OCI-LY7 (cell line): Measurements from ENCODE around the gene CYP3A5. TPM values are rescaled to one million over a fixed set of nuclear protein-coding genes. Genes with fewer than 3 reads are reported as not detected.
"Not testable (repeated sequence)": the region's sequence is repeated elsewhere in the genome, so short reads cannot be mapped to it uniquely, and the experiment has no call there.

Source experiments
- BruUV-seq: library from RNA; stranded (reverse); fragments of 400-500 nt; replicated peaks from 2 replicates; lab custom pipeline; 2021; lab: Mats Ljungman, UMichigan
- CTCF ChIA-PET: fragments of 300-600 bp; sonication (Branson Sonifier 250); formaldehyde crosslinking; loops from one replicate; lab custom pipeline; 2022; ENCODE audit warnings: antibody characterized with exemption; ENCODE audit not compliant: unreplicated experiment; lab: Charles Lee
- POLR2A ChIA-PET: fragments of 300-600 bp; sonication (Branson Sonifier 250); formaldehyde crosslinking; loops from one replicate; lab custom pipeline; 2022; ENCODE audit warnings: antibody characterized with exemption; lab: Charles Lee
- DNase-seq: peaks from one replicate; pipeline ENCODE4 v3.0.0-alpha.2; 2015; ENCODE audit warnings: low spot score
- H2AFZ ChIP-seq: fragments of 200-600 bp; sonication (generic), shearing (Covaris generic); 2 replicates; pipeline ENCODE4 v1.6.1; 2014; ENCODE audit warnings: mild to moderate bottlenecking, antibody characterized with exemption, low read length, moderate library complexity
- H3K27ac ChIP-seq: fragments of 200-600 bp; sonication (generic); 2 replicates; pipeline ENCODE4 v1.5.1; 2014; ENCODE audit warnings: mixed run types, low read depth, mild to moderate bottlenecking, moderate library complexity, low read length, inconsistent platforms; ENCODE audit not compliant: poor library complexity, severe bottlenecking
- H3K36me3 ChIP-seq: fragments of 200-600 bp; sonication (generic); 2 replicates; pipeline ENCODE4 v1.6.1; 2014; ENCODE audit warnings: mild to moderate bottlenecking, antibody characterized with exemption, low read length, moderate library complexity, mixed read lengths; ENCODE audit not compliant: insufficient read depth
- H3K4me1 ChIP-seq: fragments of 200-600 bp; sonication (generic); 2 replicates; pipeline ENCODE4 v1.5.1; 2014; ENCODE audit warnings: mild to moderate bottlenecking, low read length; ENCODE audit not compliant: insufficient read depth, poor library complexity, severe bottlenecking
- H3K4me2 ChIP-seq: fragments of 200-600 bp; sonication (generic); 2 replicates; pipeline ENCODE4 v1.6.1; 2014; ENCODE audit warnings: mild to moderate bottlenecking, low read length
- H3K4me3 ChIP-seq: fragments of 200-600 bp; sonication (generic); 2 replicates; pipeline ENCODE4 v1.5.1; 2014; ENCODE audit warnings: mild to moderate bottlenecking, low read depth, low read length; ENCODE audit not compliant: poor library complexity, severe bottlenecking
- H3K79me2 ChIP-seq: fragments of 200-600 bp; sonication (generic); 2 replicates; pipeline ENCODE4 v1.6.1; 2016; ENCODE audit warnings: low read depth, mild to moderate bottlenecking, low read length, moderate library complexity, mixed read lengths; ENCODE audit not compliant: insufficient read depth
- H3K9me2 ChIP-seq: fragments of 200-600 bp; sonication (generic); 2 replicates; pipeline ENCODE4 v1.6.1; 2016; ENCODE audit warnings: mild to moderate bottlenecking, low read length, mixed read lengths; ENCODE audit not compliant: insufficient read depth
- H3K9me3 ChIP-seq: fragments of 200-600 bp; sonication (generic); 2 replicates; pipeline ENCODE4 v1.6.1; 2014; ENCODE audit warnings: mild to moderate bottlenecking, mixed run types, low read length, mixed read lengths
- H4K20me1 ChIP-seq: fragments of 200-600 bp; sonication (generic); 2 replicates; pipeline ENCODE4 v1.6.1; 2014; ENCODE audit warnings: mild to moderate bottlenecking, antibody characterized with exemption, low read length, moderate library complexity, mixed read lengths; ENCODE audit not compliant: insufficient read depth
- EZH2phosphoT487 ChIP-seq: fragments of 200-600 bp; sonication (generic); IDR thresholded peaks from 2 replicates; pipeline ENCODE4 v1.6.1; 2018; ENCODE audit warnings: low read depth, borderline replicate concordance, mild to moderate bottlenecking, mixed run types, antibody characterized with exemption, low read length, moderate library complexity, mixed read lengths
- intact Hi-C: fragments of 100-400 bp; cut with micrococcal nuclease; formaldehyde crosslinking; loops from one replicate; pipeline ENCODE4 v1.10.0; 2022; ENCODE audit not compliant: unreplicated experiment
- total RNA-seq, 2 experiments: library from RNA; depleted of rRNA in 1 of 2; stranded (reverse); fragments of >200 nt in 1 of 2; shearing (Covaris generic) in 1 of 2; gene quantifications; 2 replicates each; pipeline ENCODE4 v1.2.3, GENCODE V29; 2014 to 2022
- TF ChIP-seq, protein P1 (sequence below): fragments of 200-600 bp; sonication (generic); conservative IDR thresholded peaks from 2 replicates; pipeline ENCODE4 v1.5.1; 2014; ENCODE audit warnings: mild to moderate bottlenecking, antibody characterized with exemption, low read length, moderate library complexity, mixed read lengths

CYP3A5 gene
- total RNA-seq, 2 experiments from 2014 or later: not detected

GRCh38 chr7:99707096-99707495 lies 27.3 kb upstream of the CYP3A5 start:
- no peaks in the 10 kb centered on the region for H3K4me1 ChIP-seq
- TF ChIP-seq, protein P1, sequence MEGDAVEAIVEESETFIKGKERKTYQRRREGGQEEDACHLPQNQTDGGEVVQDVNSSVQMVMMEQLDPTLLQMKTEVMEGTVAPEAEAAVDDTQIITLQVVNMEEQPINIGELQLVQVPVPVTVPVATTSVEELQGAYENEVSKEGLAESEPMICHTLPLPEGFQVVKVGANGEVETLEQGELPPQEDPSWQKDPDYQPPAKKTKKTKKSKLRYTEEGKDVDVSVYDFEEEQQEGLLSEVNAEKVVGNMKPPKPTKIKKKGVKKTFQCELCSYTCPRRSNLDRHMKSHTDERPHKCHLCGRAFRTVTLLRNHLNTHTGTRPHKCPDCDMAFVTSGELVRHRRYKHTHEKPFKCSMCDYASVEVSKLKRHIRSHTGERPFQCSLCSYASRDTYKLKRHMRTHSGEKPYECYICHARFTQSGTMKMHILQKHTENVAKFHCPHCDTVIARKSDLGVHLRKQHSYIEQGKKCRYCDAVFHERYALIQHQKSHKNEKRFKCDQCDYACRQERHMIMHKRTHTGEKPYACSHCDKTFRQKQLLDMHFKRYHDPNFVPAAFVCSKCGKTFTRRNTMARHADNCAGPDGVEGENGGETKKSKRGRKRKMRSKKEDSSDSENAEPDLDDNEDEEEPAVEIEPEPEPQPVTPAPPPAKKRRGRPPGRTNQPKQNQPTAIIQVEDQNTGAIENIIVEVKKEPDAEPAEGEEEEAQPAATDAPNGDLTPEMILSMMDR: no peak
- no peak for TF ChIP-seq EZH2phosphoT487
- H4K20me1 ChIP-seq: no peaks in the 10 kb centered on the region
- intact Hi-C loops: no loop called here
- ChIA-PET POLR2A (no interaction called here), CTCF (no interaction called here)
- H3K4me3 ChIP-seq: no peak overlapping the region
- H3K27ac ChIP-seq: no peak overlapping the region
- H3K9me2 ChIP-seq: no peaks in the 10 kb centered on the region
- no TSS peak for BruUV-seq
- no peak for DNase-seq
- no peaks in the 10 kb centered on the region for H3K79me2 ChIP-seq
- H3K9me3 ChIP-seq: no peaks in the 10 kb centered on the region
- H3K36me3 ChIP-seq: no peaks in the 10 kb centered on the region
- H3K4me2 ChIP-seq: no peak overlapping the region
- no peak overlapping the region for H2AFZ ChIP-seq

GRCh38 chr7:99699946-99700345 lies 20.1 kb upstream of the CYP3A5 start:
- H2AFZ ChIP-seq: no peak overlapping the region
- H3K27ac ChIP-seq: no peak overlapping the region
- TF ChIP-seq, protein P1: no peak
- no peak for TF ChIP-seq EZH2phosphoT487
- DNase-seq: no peak
- no peaks in the 10 kb centered on the region for H3K9me3 ChIP-seq
- CTCF ChIA-PET: no interaction called here
- H3K4me3 ChIP-seq: no peak overlapping the region
- H4K20me1 ChIP-seq: no peaks in the 10 kb centered on the region
- no peaks in the 10 kb centered on the region for H3K36me3 ChIP-seq
- POLR2A ChIA-PET: no interaction called here
- H3K9me2 ChIP-seq: no peaks in the 10 kb centered on the region
- no peaks in the 10 kb centered on the region for H3K4me1 ChIP-seq
- intact Hi-C loops: no loop called here
- no TSS peak for BruUV-seq
- no peaks in the 10 kb centered on the region for H3K79me2 ChIP-seq
- H3K4me2 ChIP-seq: no peak overlapping the region

DNA sequence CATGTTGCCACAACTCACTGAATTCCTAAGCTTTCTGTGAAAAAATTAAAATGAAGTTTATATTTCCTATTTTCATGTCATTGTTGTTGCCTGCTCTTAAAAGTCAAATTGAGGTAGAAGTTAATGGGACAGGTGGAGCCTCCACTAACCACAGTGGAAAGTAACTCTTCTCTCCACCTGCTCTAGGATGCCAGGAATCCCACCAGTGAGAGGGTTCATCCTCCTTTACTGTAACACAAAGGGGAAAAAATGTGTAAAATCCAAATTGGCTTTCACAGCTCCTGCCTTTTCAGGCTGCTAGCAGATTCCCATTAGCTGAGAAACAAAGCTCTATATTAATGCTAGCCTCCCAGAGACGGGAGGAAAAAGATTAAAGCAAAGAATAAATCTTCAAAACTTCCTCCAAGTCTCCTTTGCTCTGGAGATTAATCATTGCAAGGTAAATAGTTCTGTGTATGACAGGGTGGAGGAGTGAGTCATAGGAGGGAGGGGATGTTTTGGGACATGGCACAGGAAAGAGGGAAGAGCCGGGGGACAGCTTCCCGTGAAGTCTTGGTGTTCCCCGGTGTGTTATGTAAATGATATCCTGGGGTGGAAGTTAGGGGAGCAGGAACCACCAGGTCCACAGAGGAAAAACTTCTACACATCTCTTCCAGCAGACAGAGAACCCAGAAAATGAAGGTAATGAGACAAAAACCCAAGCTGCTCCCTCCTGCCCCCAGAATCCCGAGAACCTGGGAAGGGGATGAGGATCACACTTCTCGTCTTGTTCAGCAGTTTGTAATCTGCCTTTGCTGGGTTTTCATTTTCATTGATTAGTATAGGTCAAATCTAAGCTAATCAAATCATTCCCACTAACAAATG lies 19.3 kb upstream of the CYP3A5 start:
- H3K79me2 ChIP-seq, H3K4me3 ChIP-seq, H3K9me3 ChIP-seq, POLR2A ChIA-PET, H2AFZ ChIP-seq, H4K20me1 ChIP-seq, H3K4me2 ChIP-seq, H3K36me3 ChIP-seq, DNase-seq, BruUV-seq, intact Hi-C loops, H3K27ac ChIP-seq, H3K4me1 ChIP-seq, H3K9me2 ChIP-seq, CTCF ChIA-PET: not testable (repeated sequence)
